Peyer's patch (tissue), 4 donors: ENCODE measurements around the gene MEA1. TPM values are rescaled to one million over a fixed set of nuclear protein-coding genes. Genes with fewer than 3 reads are reported as not detected.

Source experiments
- DNase-seq, 3 donors: peaks; one replicate each; pipeline ENCODE4 v3.0.0-alpha.2; 2017 to 2019
- H3K27ac ChIP-seq, 4 donors: fragments of 200-600 bp; sonication (generic); one replicate each; pipeline ENCODE4 v1.5.1; 2016 to 2019
- H3K27me3 ChIP-seq, 2 donors: fragments of 200-600 bp; sonication (generic); one replicate each; pipeline ENCODE4 v1.5.1; 2019
- H3K36me3 ChIP-seq, 3 donors: fragments of 200-600 bp; sonication (generic); one replicate each; pipeline ENCODE4 v1.5.1; 2016 to 2019
- H3K4me1 ChIP-seq, 4 donors: fragments of 200-600 bp; sonication (generic); one replicate each; pipeline ENCODE4 v1.5.1; 2016 to 2019
- H3K4me3 ChIP-seq, 4 donors: fragments of 200-600 bp; sonication (generic); 1 replicate in 3 of 4; 2 replicates in 1 of 4; pipeline ENCODE4 v1.5.1; 2016 to 2019; ENCODE audit warnings: mild to moderate bottlenecking in 1 of 4
- H3K9me3 ChIP-seq, 4 donors: fragments of 200-600 bp; sonication (generic); one replicate each; pipeline ENCODE4 v1.5.1; 2016 to 2019; ENCODE audit warnings: mild to moderate bottlenecking in 1 of 4
- POLR2A ChIP-seq, 2 donors: fragments of 450-650 bp; IDR thresholded peaks; one replicate each; pipeline ENCODE4 v1.5.1; 2017; ENCODE audit warnings: antibody characterized with exemption in 2 of 2, mild to moderate bottlenecking in 2 of 2, moderate library complexity in 2 of 2
- total RNA-seq, 4 donors: library from RNA; depleted of rRNA; stranded (reverse); fragments of >200 nt; gene quantifications; one replicate each; pipeline ENCODE4 v1.1.0, GENCODE V29; 2016
- TF ChIP-seq, protein P1 (sequence below), 6 experiments: fragments of 450-650 bp in 4 of 6; fragments of 200-600 bp in 2 of 6; sonication (generic) in 1 of 6; IDR thresholded peaks; one replicate each; pipeline ENCODE4 v1.5.1; 2017 to 2019; ENCODE audit warnings: antibody characterized with exemption in 6 of 6, mild to moderate bottlenecking in 3 of 6, moderate library complexity in 1 of 6

MEA1 gene
- total RNA-seq, 4 donors from 2014 or later, result 34.3 to 40.4 (median 36.1) TPM

DNA sequence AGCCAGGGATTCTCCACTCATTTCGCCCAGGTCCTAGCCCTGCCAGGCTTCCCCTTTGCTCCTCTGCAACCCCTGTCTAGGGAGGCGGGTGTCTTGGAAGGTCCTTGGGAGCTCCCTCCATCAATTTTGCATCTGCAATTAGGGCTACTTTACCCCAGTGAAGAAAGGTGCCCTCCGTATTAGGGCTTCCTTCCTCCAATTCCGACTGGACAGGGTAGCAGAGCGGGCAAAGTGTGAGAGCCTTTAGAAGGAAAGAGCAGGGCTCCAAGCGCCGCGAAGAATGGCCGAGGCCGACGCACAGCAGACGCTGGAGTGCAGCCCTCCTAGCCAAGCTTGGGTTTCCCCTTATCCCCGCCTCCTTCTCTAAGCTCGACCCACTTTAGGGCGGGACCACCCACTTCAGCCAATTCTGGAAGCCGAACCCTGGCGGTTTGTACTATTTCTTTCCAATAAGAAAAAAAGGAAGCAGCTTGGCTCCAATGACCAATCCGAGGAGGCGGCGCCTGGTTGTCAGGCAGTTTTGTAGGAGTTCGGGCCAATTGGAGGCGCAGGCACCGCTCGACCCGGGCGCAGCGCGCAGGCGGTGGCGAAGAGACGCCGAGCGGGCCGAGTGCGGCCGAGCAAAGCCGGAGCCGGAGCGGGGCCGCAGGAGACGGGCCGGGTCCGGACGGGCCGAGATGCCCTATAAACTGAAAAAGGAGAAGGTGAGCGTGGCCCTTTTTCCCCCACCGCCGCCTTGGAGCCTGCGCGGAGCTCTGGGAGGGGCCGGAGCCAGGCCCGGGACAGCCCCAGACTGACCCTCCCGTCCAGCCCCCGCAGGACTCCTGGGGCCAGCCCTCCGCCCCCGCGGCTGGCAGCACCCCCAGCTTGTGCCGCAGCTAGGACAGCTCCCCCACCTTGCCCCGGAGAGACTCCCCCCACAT, 29.5 kb downstream of the MEA1 start, which contains the start of gene PPP2R5D:
Gene PPP2R5D, plus strand, starts transcription at position 570 of the 923 bp plus-strand sequence. Its CDS starts 108 bp downstream, at position 678.
- Histone ChIP-seq H3K36me3 (peaks cover 0 to 5% (median 0%) of the 10 kb centered on the region in 3 donors), H3K4me3 (peak within 1 kb of the TSS; percentile 75 to 98 (median 90)), H3K4me1 (peaks cover 0 to 53% (median 8%) of the 10 kb centered on the region in 4 donors), H3K27me3 (no peaks in the 10 kb centered on the region), H3K9me3 (no peaks in the 10 kb centered on the region), H3K27ac (peak within 1 kb of the TSS; percentile 82 to 90 (median 86))
- DNase-seq, result peak; percentile 97 to 99 (median 98)
- TF ChIP-seq, protein P1, sequence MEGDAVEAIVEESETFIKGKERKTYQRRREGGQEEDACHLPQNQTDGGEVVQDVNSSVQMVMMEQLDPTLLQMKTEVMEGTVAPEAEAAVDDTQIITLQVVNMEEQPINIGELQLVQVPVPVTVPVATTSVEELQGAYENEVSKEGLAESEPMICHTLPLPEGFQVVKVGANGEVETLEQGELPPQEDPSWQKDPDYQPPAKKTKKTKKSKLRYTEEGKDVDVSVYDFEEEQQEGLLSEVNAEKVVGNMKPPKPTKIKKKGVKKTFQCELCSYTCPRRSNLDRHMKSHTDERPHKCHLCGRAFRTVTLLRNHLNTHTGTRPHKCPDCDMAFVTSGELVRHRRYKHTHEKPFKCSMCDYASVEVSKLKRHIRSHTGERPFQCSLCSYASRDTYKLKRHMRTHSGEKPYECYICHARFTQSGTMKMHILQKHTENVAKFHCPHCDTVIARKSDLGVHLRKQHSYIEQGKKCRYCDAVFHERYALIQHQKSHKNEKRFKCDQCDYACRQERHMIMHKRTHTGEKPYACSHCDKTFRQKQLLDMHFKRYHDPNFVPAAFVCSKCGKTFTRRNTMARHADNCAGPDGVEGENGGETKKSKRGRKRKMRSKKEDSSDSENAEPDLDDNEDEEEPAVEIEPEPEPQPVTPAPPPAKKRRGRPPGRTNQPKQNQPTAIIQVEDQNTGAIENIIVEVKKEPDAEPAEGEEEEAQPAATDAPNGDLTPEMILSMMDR (IDR thresholded peaks at IDR 0.05), result peak in 3 of 6 experiments; percentile 24 to 40 (median 33)
- peak; percentile 61 to 93 for TF ChIP-seq POLR2A (IDR thresholded peaks at IDR 0.05)

DNA sequence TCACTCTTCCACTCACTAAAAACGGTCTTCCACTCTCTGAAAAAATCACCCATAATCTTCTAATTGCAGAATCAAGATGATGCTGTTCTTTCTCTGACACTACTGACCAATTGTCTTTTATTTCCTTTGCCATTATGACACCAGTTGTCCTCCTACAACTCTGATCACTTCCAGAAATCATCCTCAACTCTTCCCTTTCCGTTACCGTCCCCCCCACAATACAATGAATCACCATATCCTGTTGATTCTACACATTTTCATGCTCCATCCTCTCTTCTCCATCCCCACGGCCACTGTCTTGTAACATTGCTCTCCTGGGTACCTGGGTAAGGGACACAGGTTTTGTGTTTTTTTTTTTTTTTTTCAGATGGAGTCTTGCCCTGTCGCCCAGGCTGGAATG, 31.9 kb downstream of the MEA1 start:
- Histone ChIP-seq H3K27me3 (no peaks in the 10 kb centered on the region), H3K4me3 (no peak overlapping the region), H3K4me1 (peaks cover 0 to 36% (median 13%) of the 10 kb centered on the region in 4 donors), H3K9me3 (no peaks in the 10 kb centered on the region), H3K27ac (no peak overlapping the region), H3K36me3 (no peaks in the 10 kb centered on the region)
- TF ChIP-seq, protein P1 (IDR thresholded peaks at IDR 0.05), result no peak
- TF ChIP-seq POLR2A (IDR thresholded peaks at IDR 0.05), result no peak
- no peak for DNase-seq

DNA sequence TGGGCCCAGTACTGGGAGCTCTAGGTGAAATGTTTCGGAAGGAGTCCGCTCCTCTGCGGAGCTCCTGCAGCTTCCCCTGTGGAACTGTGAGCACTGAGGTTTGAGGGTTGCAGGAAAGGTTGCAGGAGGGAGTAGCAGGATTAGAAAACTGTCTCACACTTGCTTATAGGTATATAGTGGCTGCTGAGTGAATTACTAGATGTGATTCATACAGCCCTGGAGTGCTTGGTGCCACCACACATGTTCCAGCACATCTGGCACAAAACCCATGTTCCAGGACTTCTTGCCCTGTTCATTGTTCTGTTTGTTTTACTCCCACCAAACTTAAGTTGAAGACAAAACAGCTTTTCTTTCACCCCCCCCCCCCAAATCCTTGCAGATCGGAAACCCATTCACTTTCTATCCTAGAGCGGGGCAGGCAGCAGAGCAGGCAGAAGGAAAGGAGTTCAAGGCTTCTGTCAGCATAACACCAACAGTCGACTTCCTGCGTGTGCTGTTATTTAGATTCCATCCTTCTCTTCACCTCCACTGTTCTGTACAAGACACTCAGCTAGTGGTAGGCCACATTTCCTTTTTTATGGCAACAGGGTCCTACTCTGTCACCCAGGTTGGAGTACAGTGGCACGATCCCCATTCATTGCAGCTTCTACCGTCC, 34.1 kb downstream of the MEA1 start:
- Histone ChIP-seq H3K27me3 (no peaks in the 10 kb centered on the region), H3K4me3 (peak overlapping the region; percentile 88 to 96 (median 94)), H3K4me1 (peaks cover 0 to 18% (median 9%) of the 10 kb centered on the region in 4 donors), H3K36me3 (no peaks in the 10 kb centered on the region), H3K9me3 (no peaks in the 10 kb centered on the region), H3K27ac (peak overlapping the region; percentile 84 to 97 (median 94))
- DNase-seq, result no peak
- TF ChIP-seq POLR2A (IDR thresholded peaks at IDR 0.05), result no peak
- TF ChIP-seq, protein P1 (IDR thresholded peaks at IDR 0.05), result peak in 2 of 6 experiments; percentile 14 to 17

DNA sequence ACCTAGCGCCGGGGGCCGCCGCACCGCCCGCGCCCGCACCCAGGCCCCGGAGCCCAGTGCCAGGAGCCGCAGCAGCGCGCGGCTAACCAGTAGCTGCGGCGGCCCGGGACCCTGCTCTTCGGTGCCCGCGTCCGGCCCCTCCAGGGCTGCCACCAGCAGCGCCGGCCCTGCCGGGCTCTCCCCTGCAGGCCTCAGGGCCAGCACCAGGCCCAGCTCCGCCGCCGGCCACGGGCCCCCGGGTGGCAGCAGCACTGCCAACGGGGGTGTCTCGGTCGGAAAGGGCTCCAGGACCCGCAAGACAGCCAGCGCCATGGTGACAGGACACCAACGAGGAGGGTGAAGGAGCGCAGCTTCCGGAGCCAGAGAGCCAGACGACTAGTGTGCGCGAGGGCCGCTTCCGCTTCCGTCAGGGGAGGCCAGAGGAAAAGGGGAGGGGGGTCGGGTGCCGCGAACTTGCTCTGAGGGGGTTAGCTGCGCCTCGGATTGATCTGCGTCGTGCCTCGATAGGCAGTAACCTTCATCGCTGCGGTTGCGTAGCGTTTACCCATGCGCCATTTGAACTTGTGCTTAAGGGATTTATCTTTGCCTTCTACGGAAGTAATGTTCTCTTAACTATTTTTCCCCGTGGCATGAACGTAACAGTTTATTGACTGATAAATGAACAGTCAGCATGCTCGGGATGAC, 34.8 kb downstream of the MEA1 start, which contains the start of gene PEX6:
Gene PEX6, minus strand, starts transcription at position 343 of the 684 bp plus-strand sequence. Its CDS starts 31 bp downstream, at position 312.
- Histone ChIP-seq H3K9me3 (no peaks in the 10 kb centered on the region), H3K27ac (peak within 1 kb of the TSS; percentile 84 to 97 (median 94)), H3K4me3 (peak within 1 kb of the TSS; percentile 88 to 96 (median 94)), H3K27me3 (no peaks in the 10 kb centered on the region), H3K36me3 (no peaks in the 10 kb centered on the region), H3K4me1 (peaks cover 0 to 18% (median 9%) of the 10 kb centered on the region in 4 donors)
- TF ChIP-seq POLR2A (IDR thresholded peaks at IDR 0.05), result peak; percentile 74 to 87
- TF ChIP-seq, protein P1 (IDR thresholded peaks at IDR 0.05), result peak in 1 of 6 experiments; percentile 2
- DNase-seq, result peak; percentile 87 to 96 (median 91)

DNA sequence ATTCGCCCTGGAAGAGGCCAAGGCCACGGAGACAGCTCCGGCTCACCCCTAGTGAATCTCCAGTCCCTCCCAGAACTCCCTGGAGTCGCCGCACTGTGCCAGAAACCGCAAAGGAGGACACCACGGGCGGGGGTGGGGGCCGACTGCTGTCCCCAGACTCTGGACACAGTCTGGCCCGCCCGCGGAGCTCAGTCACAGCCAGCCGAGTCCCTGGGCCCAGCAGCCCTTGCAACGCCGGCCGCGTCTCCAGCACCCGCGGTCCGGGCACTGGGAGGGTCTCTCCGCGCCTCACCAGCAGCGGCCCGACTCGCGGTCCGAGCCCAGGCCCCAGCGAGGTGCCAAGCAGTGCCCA, 35.3 kb downstream of the MEA1 start:
- peak overlapping the region; percentile 88 to 96 (median 94) for H3K4me3 ChIP-seq
- no peaks in the 10 kb centered on the region for H3K27me3 ChIP-seq
- peaks cover 0 to 14% (median 7%) of the 10 kb centered on the region in 4 donors for H3K4me1 ChIP-seq
- TF ChIP-seq POLR2A (IDR thresholded peaks at IDR 0.05), result no peak
- TF ChIP-seq, protein P1 (IDR thresholded peaks at IDR 0.05), result no peak
- DNase-seq, result peak in 2 of 3 donors; percentile 68 to 73
- no peaks in the 10 kb centered on the region for H3K9me3 ChIP-seq
- no peaks in the 10 kb centered on the region for H3K36me3 ChIP-seq
- peak overlapping the region; percentile 84 to 97 (median 94) for H3K27ac ChIP-seq
